HG03060 (cell line): ENCODE data around the gene CTSZ.
"Not testable (repeated sequence)": the region's sequence is repeated elsewhere in the genome, so short reads cannot be mapped to it uniquely, and the experiment has no call there.

Experiments
- ATAC-seq: cut with Tn5 transposase; IDR thresholded peaks from one replicate; pipeline ENCODE4 v1.9.1; 2021; ENCODE audit warnings: low read depth, moderate number of reproducible peaks; ENCODE audit not compliant: unreplicated experiment

CTSZ gene

GRCh38 chr20:59006864-59007664 is at the start of gene CTSZ:
TSS of gene CTSZ (minus strand) at chr20:59007254. CDS start at chr20:59007128, 126 bp downstream.
- ATAC-seq, result no peak

- ATAC-seq, result no peak
Observed at GRCh38 chr20:59055302-59055701, 48.2 kb upstream of the CTSZ start.

GRCh38 chr20:59051666-59052185 is 44.7 kb upstream of the CTSZ start:
- no peak for ATAC-seq

GRCh38 chr20:59050437-59050836 is 43.4 kb upstream of the CTSZ start:
- ATAC-seq, result no peak

GRCh38 chr20:59048681-59049030 is 41.6 kb upstream of the CTSZ start:
- ATAC-seq, result no peak

- ATAC-seq, result no peak
Observed at GRCh38 chr20:59047938-59048680, 41.1 kb upstream of the CTSZ start.

GRCh38 chr20:59046862-59047261 is 39.8 kb upstream of the CTSZ start:
- no peak for ATAC-seq

GRCh38 chr20:59044796-59045195 is 37.7 kb upstream of the CTSZ start:
- no peak for ATAC-seq

- no peak for ATAC-seq
Observed at GRCh38 chr20:59044295-59044694, 37.2 kb upstream of the CTSZ start.

GRCh38 chr20:59043698-59044097 is 36.6 kb upstream of the CTSZ start:
- ATAC-seq, result no peak

GRCh38 chr20:59042796-59043631 is 36.0 kb upstream of the CTSZ start:
- peak; percentile 73 for ATAC-seq

GRCh38 chr20:59042151-59042795 is 35.2 kb upstream of the CTSZ start, which contains the start of gene PRELID3B:
TSS of gene PRELID3B (minus strand) at chr20:59042786. CDS start at chr20:59042730, 56 bp downstream.
- peak; percentile 8 for ATAC-seq

GRCh38 chr20:59041487-59041886 is 34.4 kb upstream of the CTSZ start:
- not testable (repeated sequence) for ATAC-seq

- no peak for ATAC-seq
Observed at GRCh38 chr20:59040667-59041066, 33.6 kb upstream of the CTSZ start.

GRCh38 chr20:59039233-59039632 is 32.2 kb upstream of the CTSZ start:
- ATAC-seq, result no peak

GRCh38 chr20:59037386-59037785 is 30.3 kb upstream of the CTSZ start:
- no peak for ATAC-seq

GRCh38 chr20:59035381-59035780 is 28.3 kb upstream of the CTSZ start:
- no peak for ATAC-seq

GRCh38 chr20:59033616-59034165 is 26.6 kb upstream of the CTSZ start:
- no peak for ATAC-seq

- no peak for ATAC-seq
Observed at GRCh38 chr20:59033093-59033492, 26.0 kb upstream of the CTSZ start.

GRCh38 chr20:59032713-59033059 is 25.6 kb upstream of the CTSZ start:
- ATAC-seq, result no peak
